ENCODE data around the gene DTD2.

The DTD2 gene

DNA sequence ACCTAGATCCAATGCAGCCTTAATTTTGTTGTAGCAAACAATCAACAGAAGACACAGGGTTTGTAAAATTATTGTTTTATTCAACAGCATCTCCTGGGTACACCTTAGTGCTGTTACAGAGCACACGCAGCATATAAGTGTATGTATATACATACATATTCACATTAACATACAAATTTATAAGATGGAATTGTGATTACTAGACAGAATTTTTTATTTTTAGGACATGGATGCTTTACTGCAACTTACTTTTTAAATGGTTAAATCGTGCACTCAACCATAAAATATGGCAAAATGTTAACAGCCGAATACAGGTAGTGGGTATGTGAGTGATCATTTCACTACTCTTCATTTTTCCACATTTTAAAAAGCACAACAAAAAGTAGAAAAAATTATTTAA is 53.6 kb downstream of the DTD2 start:
- no peak for DNase-seq

DNA sequence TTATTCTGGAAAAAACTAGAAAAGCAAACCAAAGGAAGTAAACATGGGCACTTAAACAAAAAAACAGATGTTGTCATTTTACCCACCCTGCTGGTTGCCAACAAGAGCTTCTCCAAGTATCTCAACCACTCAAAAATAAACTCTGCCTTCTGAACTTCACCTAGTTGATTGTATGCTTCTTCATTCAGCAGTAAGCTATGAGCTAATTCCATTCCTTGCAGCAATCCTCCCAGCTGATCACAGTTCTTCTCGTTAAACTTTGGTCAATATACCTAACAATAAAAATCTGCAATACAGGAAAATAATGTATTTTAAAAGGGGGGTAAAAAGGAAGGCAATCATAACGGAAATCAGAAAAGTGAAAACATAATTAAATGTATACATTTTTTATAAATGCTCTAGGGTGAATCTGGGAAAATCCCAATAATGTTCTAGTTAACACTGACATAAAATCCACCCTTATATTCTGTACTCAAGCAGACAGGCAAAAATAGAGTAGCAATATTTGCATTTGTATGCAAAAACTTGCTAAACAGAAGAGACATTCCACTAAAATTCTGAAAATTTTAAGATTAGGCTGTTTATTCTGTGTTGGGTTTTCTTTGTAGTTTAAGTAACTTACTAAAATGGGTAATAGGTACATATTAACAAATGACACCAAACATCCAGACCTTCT is 54.4 kb downstream of the DTD2 start:
- DNase-seq, result no peak

DNA sequence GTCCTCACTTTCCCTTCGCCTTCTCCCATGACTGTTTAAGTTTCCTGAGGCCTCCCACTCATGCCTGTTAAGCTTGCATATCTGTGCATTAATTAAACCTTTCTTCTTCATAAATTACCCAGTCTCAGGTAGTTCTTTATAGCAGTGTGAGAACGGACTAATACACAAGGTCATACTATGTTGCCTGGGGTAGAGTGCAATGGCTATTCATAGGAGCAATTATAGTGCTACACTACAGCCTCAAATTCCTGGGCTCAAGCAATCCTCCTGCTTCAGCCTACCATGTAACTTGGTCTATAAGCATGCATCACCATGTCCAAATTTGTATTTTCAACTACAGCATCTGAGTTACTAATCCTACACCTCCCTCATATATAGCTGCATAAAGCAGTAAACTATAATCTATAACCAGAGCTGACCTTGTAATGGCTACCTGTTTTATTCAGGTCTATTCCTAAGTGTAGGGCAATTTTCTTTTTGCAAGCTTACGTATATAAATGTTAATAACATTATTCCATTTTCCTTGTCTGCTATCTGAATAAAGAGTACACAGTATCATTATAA is 55.9 kb downstream of the DTD2 start:
- no peak for DNase-seq

DNA sequence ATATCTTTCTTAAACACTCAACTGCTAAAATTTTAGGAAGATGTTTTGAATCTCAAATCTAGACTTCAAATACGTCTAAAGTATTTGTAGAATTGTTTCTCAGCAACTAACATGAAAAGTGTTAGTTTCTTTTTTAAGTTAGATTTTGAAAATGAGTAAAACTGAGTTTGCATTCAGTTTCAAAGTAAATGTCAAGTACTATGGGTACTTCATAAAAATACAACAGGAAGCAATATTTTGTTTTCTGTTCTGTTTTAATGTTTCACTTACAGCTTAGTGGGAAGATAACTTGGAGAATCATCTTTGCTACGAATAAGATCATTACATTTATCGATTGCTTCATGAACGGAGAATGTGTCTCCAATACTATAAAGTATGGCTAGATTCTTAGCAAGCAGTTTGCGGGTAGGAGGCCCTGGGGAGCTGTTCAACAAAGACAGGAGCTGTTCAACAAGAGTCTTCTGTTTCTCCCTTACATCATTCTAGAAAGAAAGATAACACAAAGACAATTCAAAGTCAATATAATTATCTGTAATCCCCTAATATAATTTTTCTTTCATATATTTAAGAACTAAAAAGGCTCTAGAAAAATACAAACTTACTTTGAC is 57.2 kb downstream of the DTD2 start:
- no peak for DNase-seq
